GM18498 (cell line): ENCODE data around the gene ICAM5.

ENCODE experiments used
- ATAC-seq: cut with Tn5 transposase; IDR thresholded peaks from one replicate; pipeline ENCODE4 v1.9.1; 2021; ENCODE audit warnings: mild to moderate bottlenecking, moderate library complexity; ENCODE audit not compliant: unreplicated experiment

Gene ICAM5

GRCh38 chr19:10339977-10340376 lies 50.2 kb downstream of the ICAM5 start:
- ATAC-seq, result no peak

GRCh38 chr19:10343495-10343894 lies 53.7 kb downstream of the ICAM5 start:
- ATAC-seq, result no peak

DNA sequence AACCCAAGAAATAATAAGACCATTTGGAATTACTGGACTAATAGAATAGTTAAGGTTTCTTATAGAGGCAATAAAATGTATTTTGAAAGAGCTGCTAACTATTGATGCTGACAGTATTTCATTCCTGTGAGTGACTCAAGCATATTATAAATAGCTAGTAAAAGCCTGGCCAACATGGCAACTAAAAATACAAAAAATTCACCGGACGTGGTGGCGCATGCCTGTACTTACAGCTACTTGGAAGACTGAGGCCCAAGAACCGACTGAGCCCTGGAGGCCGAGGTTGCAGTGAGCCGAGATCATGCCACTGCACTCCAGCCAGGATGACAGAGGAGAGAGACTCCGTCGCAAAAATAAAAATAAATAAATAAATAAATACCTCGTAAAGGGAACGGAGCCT lies 55.0 kb downstream of the ICAM5 start:
- no peak for ATAC-seq
